Panc1 (cell line): ENCODE data around the gene NFS1.

Experiments used
- POLR2AphosphoS5 ChIP-seq: IDR thresholded peaks from 2 replicates; pipeline ENCODE4 v1.6.1; 2012; ENCODE audit warnings: mild to moderate bottlenecking, low read depth, low read length, moderate library complexity
- REST ChIP-seq, 2 experiments: IDR thresholded peaks; 2 replicates each; pipeline ENCODE4 v1.6.1; 2011 to 2012; ENCODE audit warnings: low read depth in 2 of 2, control low read depth in 1 of 2, low read length in 1 of 2, mild to moderate bottlenecking in 1 of 2, moderate library complexity in 1 of 2; ENCODE audit not compliant: insufficient read depth in 1 of 2
- TF ChIP-seq, protein P1 (sequence below): fragments of 450-650 bp; IDR thresholded peaks from 2 replicates; pipeline ENCODE4 v1.5.1; 2017; ENCODE audit warnings: mild to moderate bottlenecking

- TF ChIP-seq POLR2AphosphoS5 (no peak), REST (IDR thresholded peaks at IDR 0.05; ENCODE audit: insufficient read depth in 1 of 2, low read depth in 2 of 2, low read length in 1 of 2) (no peak)
- TF ChIP-seq, protein P1, sequence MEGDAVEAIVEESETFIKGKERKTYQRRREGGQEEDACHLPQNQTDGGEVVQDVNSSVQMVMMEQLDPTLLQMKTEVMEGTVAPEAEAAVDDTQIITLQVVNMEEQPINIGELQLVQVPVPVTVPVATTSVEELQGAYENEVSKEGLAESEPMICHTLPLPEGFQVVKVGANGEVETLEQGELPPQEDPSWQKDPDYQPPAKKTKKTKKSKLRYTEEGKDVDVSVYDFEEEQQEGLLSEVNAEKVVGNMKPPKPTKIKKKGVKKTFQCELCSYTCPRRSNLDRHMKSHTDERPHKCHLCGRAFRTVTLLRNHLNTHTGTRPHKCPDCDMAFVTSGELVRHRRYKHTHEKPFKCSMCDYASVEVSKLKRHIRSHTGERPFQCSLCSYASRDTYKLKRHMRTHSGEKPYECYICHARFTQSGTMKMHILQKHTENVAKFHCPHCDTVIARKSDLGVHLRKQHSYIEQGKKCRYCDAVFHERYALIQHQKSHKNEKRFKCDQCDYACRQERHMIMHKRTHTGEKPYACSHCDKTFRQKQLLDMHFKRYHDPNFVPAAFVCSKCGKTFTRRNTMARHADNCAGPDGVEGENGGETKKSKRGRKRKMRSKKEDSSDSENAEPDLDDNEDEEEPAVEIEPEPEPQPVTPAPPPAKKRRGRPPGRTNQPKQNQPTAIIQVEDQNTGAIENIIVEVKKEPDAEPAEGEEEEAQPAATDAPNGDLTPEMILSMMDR: no peak
Observed at GRCh38 chr20:35698298-35699126, 640 bp downstream of the NFS1 start.
